Measurements from ENCODE around the gene CCN2. TPM values are rescaled to one million over a fixed set of nuclear protein-coding genes. Genes with fewer than 3 reads are reported as not detected.

Gene CCN2
- total RNA-seq, 1 donor from 2014 or later, result 54.5 TPM

GRCh38 chr6:131981624-131981978 is 30.4 kb upstream of the CCN2 start:
- no peak for DNase-seq (ENCODE audit: low spot score)

GRCh38 chr6:131980791-131981623 is 29.8 kb upstream of the CCN2 start:
- Histone ChIP-seq H3K4me1 (no peaks in the 10 kb centered on the region), H3K36me3 (no peaks in the 10 kb centered on the region), H3F3A (ENCODE audit: low read depth) (no peaks in the 10 kb centered on the region), H3K27ac (no peak overlapping the region), H3K9ac (no peak overlapping the region), H3K9me3 (ENCODE audit: low read depth) (no peaks in the 10 kb centered on the region), H3K4me2 (no peak overlapping the region), H2AFZ (replicated peaks) (no peak overlapping the region), H3K79me2 (ENCODE audit: low read depth) (no peaks in the 10 kb centered on the region), H4K20me1 (ENCODE audit: low read depth) (no peaks in the 10 kb centered on the region), H3K4me3 (no peak overlapping the region), H3K27me3 (no peaks in the 10 kb centered on the region)
- peaks cover 9% of the 10 kb centered on the region for H3K4me1 Mint-ChIP-seq
- TF ChIP-seq EZH2 (IDR thresholded peaks at IDR 0.05) (no peak), EZH2phosphoT487 (IDR thresholded peaks at IDR 0.05) (no peak), CTCF (IDR thresholded peaks at IDR 0.05) (no peak)
- no peaks in the 10 kb centered on the region for H3K9me3 Mint-ChIP-seq
- H3K27me3 Mint-ChIP-seq (ENCODE audit: insufficient read depth, low read depth), result no peaks in the 10 kb centered on the region
- peak overlapping the region; percentile 29 for H3K27ac Mint-ChIP-seq
- H3K36me3 Mint-ChIP-seq, result no peaks in the 10 kb centered on the region
- no peak for DNase-seq (ENCODE audit: low spot score)
- no peak overlapping the region for H3K4me3 Mint-ChIP-seq

More at GRCh38 chr6:131981624-131981978, 30.4 kb upstream of the CCN2 start:
- Histone ChIP-seq H3K79me2 (ENCODE audit: low read depth) (no peaks in the 10 kb centered on the region), H3K4me2 (no peak overlapping the region), H2AFZ (replicated peaks) (no peak overlapping the region), H4K20me1 (ENCODE audit: low read depth) (no peaks in the 10 kb centered on the region), H3K27me3 (no peaks in the 10 kb centered on the region), H3K9ac (no peak overlapping the region), H3F3A (ENCODE audit: low read depth) (no peaks in the 10 kb centered on the region), H3K36me3 (no peaks in the 10 kb centered on the region), H3K9me3 (ENCODE audit: low read depth) (no peaks in the 10 kb centered on the region), H3K4me3 (no peak overlapping the region), H3K4me1 (no peaks in the 10 kb centered on the region), H3K27ac (no peak overlapping the region)
- H3K27me3 Mint-ChIP-seq (ENCODE audit: insufficient read depth, low read depth), result no peaks in the 10 kb centered on the region
- peaks cover 5% of the 10 kb centered on the region for H3K4me1 Mint-ChIP-seq
- no peaks in the 10 kb centered on the region for H3K9me3 Mint-ChIP-seq
- no peak for TF ChIP-seq EZH2phosphoT487 (IDR thresholded peaks at IDR 0.05)
- TF ChIP-seq CTCF (IDR thresholded peaks at IDR 0.05), result no peak
- TF ChIP-seq EZH2 (IDR thresholded peaks at IDR 0.05), result no peak
- H3K27ac Mint-ChIP-seq, result no peak overlapping the region
- H3K4me3 Mint-ChIP-seq, result no peak overlapping the region
- no peaks in the 10 kb centered on the region for H3K36me3 Mint-ChIP-seq

DNA sequence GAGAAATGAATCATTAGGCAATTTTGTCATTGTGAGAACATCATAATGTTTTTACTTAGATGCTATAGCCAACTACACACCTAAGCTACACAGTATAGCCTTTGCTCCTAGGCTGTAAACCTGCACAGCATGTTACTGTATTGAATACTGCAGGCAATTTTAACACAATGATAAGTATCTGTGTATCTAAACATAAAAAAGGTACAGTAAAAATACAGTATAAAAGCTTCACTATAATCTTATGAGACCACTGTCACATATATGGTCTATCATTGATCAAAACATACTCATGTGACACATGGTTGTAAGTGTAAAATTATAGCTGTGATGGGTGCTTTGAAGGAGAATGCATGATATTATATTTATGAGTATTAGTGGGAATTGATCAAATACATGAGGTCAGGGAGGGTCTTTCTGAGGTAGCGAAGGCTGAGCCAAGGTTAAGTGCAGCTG is 29.2 kb upstream of the CCN2 start:
- H3K4me1 ChIP-seq, result no peaks in the 10 kb centered on the region
- no peaks in the 10 kb centered on the region for H3K36me3 Mint-ChIP-seq
- H3K9me3 ChIP-seq (ENCODE audit: low read depth), result no peaks in the 10 kb centered on the region
- no peaks in the 10 kb centered on the region for H3K9me3 Mint-ChIP-seq
- peaks cover 9% of the 10 kb centered on the region for H3K4me1 Mint-ChIP-seq
- no peaks in the 10 kb centered on the region for H3F3A ChIP-seq (ENCODE audit: low read depth)
- H3K27ac Mint-ChIP-seq, result no peak overlapping the region
- H4K20me1 ChIP-seq (ENCODE audit: low read depth), result no peaks in the 10 kb centered on the region
- no peak overlapping the region for H3K4me3 ChIP-seq
- no peak for TF ChIP-seq CTCF (IDR thresholded peaks at IDR 0.05)
- no peak for TF ChIP-seq EZH2 (IDR thresholded peaks at IDR 0.05)
- TF ChIP-seq EZH2phosphoT487 (IDR thresholded peaks at IDR 0.05), result no peak
- no peaks in the 10 kb centered on the region for H3K79me2 ChIP-seq (ENCODE audit: low read depth)
- H3K4me2 ChIP-seq, result no peak overlapping the region
- no peaks in the 10 kb centered on the region for H3K36me3 ChIP-seq
- H2AFZ ChIP-seq (replicated peaks), result no peak overlapping the region
- no peak overlapping the region for H3K4me3 Mint-ChIP-seq
- no peaks in the 10 kb centered on the region for H3K27me3 Mint-ChIP-seq (ENCODE audit: insufficient read depth, low read depth)
- no peak for DNase-seq (ENCODE audit: low spot score)
- H3K9ac ChIP-seq, result no peak overlapping the region
- H3K27ac ChIP-seq, result no peak overlapping the region
- no peaks in the 10 kb centered on the region for H3K27me3 ChIP-seq
